ENCODE results near the gene ELK1. TPM values are rescaled to one million over a fixed set of nuclear protein-coding genes. Genes with fewer than 3 reads are reported as not detected.

The ELK1 gene
- total RNA-seq, 1 experiment from 2014 or later = 22.0 TPM

DNA sequence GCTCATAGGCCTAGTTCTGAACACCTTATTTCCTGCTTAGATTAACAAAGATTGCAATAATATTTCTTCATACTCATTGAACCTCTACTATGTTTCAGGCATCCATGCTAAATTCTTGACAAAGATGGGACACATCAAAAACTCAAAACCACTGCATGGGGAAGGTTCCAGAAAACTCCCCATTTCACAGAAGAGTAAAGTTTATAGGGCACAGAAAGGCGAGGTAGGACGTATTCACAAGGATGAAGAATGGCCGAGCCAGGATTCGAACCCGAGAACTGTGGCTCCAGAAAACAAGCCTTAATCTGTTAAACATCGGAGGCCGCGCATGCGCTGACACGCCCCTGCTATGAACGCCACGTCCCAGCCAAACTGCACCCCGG is 7.9 kb upstream of the ELK1 start:
- TF ChIP-seq, protein P1, sequence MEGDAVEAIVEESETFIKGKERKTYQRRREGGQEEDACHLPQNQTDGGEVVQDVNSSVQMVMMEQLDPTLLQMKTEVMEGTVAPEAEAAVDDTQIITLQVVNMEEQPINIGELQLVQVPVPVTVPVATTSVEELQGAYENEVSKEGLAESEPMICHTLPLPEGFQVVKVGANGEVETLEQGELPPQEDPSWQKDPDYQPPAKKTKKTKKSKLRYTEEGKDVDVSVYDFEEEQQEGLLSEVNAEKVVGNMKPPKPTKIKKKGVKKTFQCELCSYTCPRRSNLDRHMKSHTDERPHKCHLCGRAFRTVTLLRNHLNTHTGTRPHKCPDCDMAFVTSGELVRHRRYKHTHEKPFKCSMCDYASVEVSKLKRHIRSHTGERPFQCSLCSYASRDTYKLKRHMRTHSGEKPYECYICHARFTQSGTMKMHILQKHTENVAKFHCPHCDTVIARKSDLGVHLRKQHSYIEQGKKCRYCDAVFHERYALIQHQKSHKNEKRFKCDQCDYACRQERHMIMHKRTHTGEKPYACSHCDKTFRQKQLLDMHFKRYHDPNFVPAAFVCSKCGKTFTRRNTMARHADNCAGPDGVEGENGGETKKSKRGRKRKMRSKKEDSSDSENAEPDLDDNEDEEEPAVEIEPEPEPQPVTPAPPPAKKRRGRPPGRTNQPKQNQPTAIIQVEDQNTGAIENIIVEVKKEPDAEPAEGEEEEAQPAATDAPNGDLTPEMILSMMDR (conservative IDR thresholded peaks at IDR 0.05) = no peak
- TF ChIP-seq EZH2 (IDR thresholded peaks at IDR 0.05; ENCODE audit: low read depth) = no peak
- Histone ChIP-seq H3K4me2 (peak overlapping the region; percentile 69), H3F3A (ENCODE audit: insufficient read depth, low read depth) (no peaks in the 10 kb centered on the region), H3K27ac (peak overlapping the region; percentile 93; the same call in 1 of the 2 replicates), H3K4me3 (peak overlapping the region; percentile 62; the same call in 1 of the 2 replicates), H3K79me2 (ENCODE audit: low read depth) (peaks cover 7% of the 10 kb centered on the region; the same call in 1 of the 2 replicates), H3K27me3 (ENCODE audit: insufficient read depth, low read depth) (no peaks in the 10 kb centered on the region), H2AFZ (0 out of 2 replicates have a peak overlapping the region, but pooled peaks have one; percentile 48), H3K9me2 (ENCODE audit: insufficient read depth) (no peaks in the 10 kb centered on the region), H3K36me3 (ENCODE audit: low read depth) (no peaks in the 10 kb centered on the region), H3K4me1 (replicated peaks; ENCODE audit: insufficient read depth) (no peaks in the 10 kb centered on the region), H3K9me3 (ENCODE audit: insufficient read depth, low read depth) (no peaks in the 10 kb centered on the region), H4K20me1 (ENCODE audit: insufficient read depth) (no peaks in the 10 kb centered on the region)
- intact Hi-C loops (cut with micrococcal nuclease; ENCODE audit: unreplicated experiment) = loop anchor here (1.0 to 10.0 kb wide), 3 partner anchors 8 to 463 kb away; partner anchors contain the start of genes ARAF, ELK1 and UBA1
- no TSS peak for BruUV-seq (replicated peaks)
- CTCF ChIA-PET = no interaction called here
- POLR2A ChIA-PET (ENCODE audit: unreplicated experiment) = no interaction called here
- DNase-seq = no peak

- Histone ChIP-seq H3K27me3 (ENCODE audit: insufficient read depth, low read depth) (no peaks in the 10 kb centered on the region), H3K27ac (no peak overlapping the region), H3F3A (ENCODE audit: insufficient read depth, low read depth) (no peaks in the 10 kb centered on the region), H3K4me1 (replicated peaks; ENCODE audit: insufficient read depth) (no peaks in the 10 kb centered on the region), H3K36me3 (ENCODE audit: low read depth) (no peaks in the 10 kb centered on the region), H3K9me2 (ENCODE audit: insufficient read depth) (no peaks in the 10 kb centered on the region), H3K4me2 (peak overlapping the region; percentile 70), H3K79me2 (ENCODE audit: low read depth) (0 out of 2 replicates have a peak, but pooled peaks cover 6% of the 10 kb centered on the region), H4K20me1 (ENCODE audit: insufficient read depth) (no peaks in the 10 kb centered on the region), H3K9me3 (ENCODE audit: insufficient read depth, low read depth) (no peaks in the 10 kb centered on the region), H3K4me3 (peak overlapping the region; percentile 48; the same call in 1 of the 2 replicates), H2AFZ (no peak overlapping the region)
- BruUV-seq (replicated peaks) = TSS peak; percentile 34
- TF ChIP-seq EZH2 (IDR thresholded peaks at IDR 0.05; ENCODE audit: low read depth) = no peak
- TF ChIP-seq, protein P1 (conservative IDR thresholded peaks at IDR 0.05) = no peak
- intact Hi-C loops (cut with micrococcal nuclease; ENCODE audit: unreplicated experiment) = loop anchor here (2.0 to 10.0 kb wide), 2 partner anchors 90 to 456 kb away; partner anchors contain the start of genes ARAF and UBA1
- POLR2A ChIA-PET (ENCODE audit: unreplicated experiment) = interaction anchor here (0.6 kb wide), 1 partner anchor 59 kb away, joined by 8 read pairs; no protein-coding TSS in a partner anchor
- CTCF ChIA-PET = no interaction called here
- DNase-seq = no peak
These were observed 911 bp upstream of the ELK1 start for GRCh38 chrX:47651043-47651905.

DNA sequence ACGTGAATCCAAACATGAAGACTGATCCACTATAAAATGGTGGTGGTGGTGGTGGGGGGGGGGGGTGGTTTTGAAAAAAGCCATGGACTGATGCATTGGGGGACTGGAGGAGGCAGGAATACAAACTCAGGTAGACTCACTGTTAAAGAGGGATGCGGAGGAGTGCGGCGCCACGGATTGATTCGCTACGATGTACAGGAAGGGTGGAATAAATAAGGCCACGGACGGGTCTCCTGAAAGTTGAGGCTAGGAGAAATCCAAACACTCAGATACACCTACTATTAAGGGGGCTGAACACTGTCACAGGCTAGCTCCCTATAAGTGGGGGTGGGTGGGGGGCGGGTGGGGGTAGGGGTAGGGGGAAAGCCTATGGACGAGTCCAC is 591 bp downstream of the ELK1 start:
- no peak for DNase-seq
- Histone ChIP-seq H3K79me2 (ENCODE audit: low read depth) (0 out of 2 replicates have a peak, but pooled peaks cover 6% of the 10 kb centered on the region), H3K4me1 (replicated peaks; ENCODE audit: insufficient read depth) (no peaks in the 10 kb centered on the region), H3K4me3 (peak overlapping the region; percentile 42; the same call in 1 of the 2 replicates), H2AFZ (no peak overlapping the region), H4K20me1 (ENCODE audit: insufficient read depth) (no peaks in the 10 kb centered on the region), H3K4me2 (peak overlapping the region; percentile 57; the same call in 1 of the 2 replicates), H3K9me3 (ENCODE audit: insufficient read depth, low read depth) (no peaks in the 10 kb centered on the region), H3K36me3 (ENCODE audit: low read depth) (no peaks in the 10 kb centered on the region), H3K27me3 (ENCODE audit: insufficient read depth, low read depth) (no peaks in the 10 kb centered on the region), H3K27ac (no peak overlapping the region), H3K9me2 (ENCODE audit: insufficient read depth) (no peaks in the 10 kb centered on the region), H3F3A (ENCODE audit: insufficient read depth, low read depth) (no peaks in the 10 kb centered on the region)
- no TSS peak for BruUV-seq (replicated peaks)
- no peak for TF ChIP-seq EZH2 (IDR thresholded peaks at IDR 0.05; ENCODE audit: low read depth)
- TF ChIP-seq, protein P1 (conservative IDR thresholded peaks at IDR 0.05) = no peak
- intact Hi-C loops (cut with micrococcal nuclease; ENCODE audit: unreplicated experiment) = loop anchor here (1.0 to 10.0 kb wide), 3 partner anchors 9 to 455 kb away; partner anchors contain the start of genes ARAF and UBA1
- POLR2A ChIA-PET (ENCODE audit: unreplicated experiment) = no interaction called here
- CTCF ChIA-PET = no interaction called here

All from PC-9 (cell line).